T-cell (primary cell): Measurements from ENCODE around the gene STX8. TPM values are rescaled to one million over a fixed set of nuclear protein-coding genes. Genes with fewer than 3 reads are reported as not detected.
"Not testable (repeated sequence)": the region's sequence is repeated elsewhere in the genome, so short reads cannot be mapped to it uniquely, and the experiment has no call there.

Experiments
- ATAC-seq, 4 experiments: fragments of 200-7000 bp in 3 of 4; fragments of 150-1000 bp in 1 of 4; cut with Tn5 transposase; replicated peaks in 1 of 4; 1 replicate in 3 of 4; 2 replicates in 1 of 4; pipeline ENCODE4 v1.10.0; 2021; ENCODE audit warnings: moderate library complexity in 3 of 4, mild to moderate bottlenecking in 2 of 4, moderate number of reproducible peaks in 1 of 4
- CTCF ChIA-PET, 2 donors: fragments of 300-600 bp; sonication (Branson Sonifier 250); formaldehyde crosslinking; loops; one replicate each; lab custom pipeline; 2022; ENCODE audit warnings: antibody characterized with exemption in 2 of 2; lab: Charles Lee
- POLR2A ChIA-PET, 2 donors: fragments of 300-600 bp; sonication (Branson Sonifier 250); formaldehyde crosslinking; loops; one replicate each; lab custom pipeline; 2022; ENCODE audit warnings: antibody characterized with exemption in 2 of 2; lab: Charles Lee
- DNase-seq, 35 experiments: peaks; one replicate each; pipeline versions ENCODE4 v3.0.0 to v3.0.0-alpha.2; 2013 to 2023
- H3K27ac ChIP-seq: one replicate; pipeline ENCODE4 v1.5.1; 2013; ENCODE audit warnings: low read length
- H3K27me3 ChIP-seq, 2 experiments: replicated peaks in 1 of 2; 1 replicate in 1 of 2; 2 replicates in 1 of 2; pipeline versions ENCODE4 v1.6.1 to v1.7.0; 2013; ENCODE audit warnings: low read length in 1 of 2, mixed read lengths in 1 of 2; ENCODE audit not compliant: control insufficient read depth in 2 of 2, insufficient read depth in 2 of 2; ENCODE audit errors: extremely low read depth in 1 of 2
- H3K36me3 ChIP-seq, 2 donors: 1 replicate in 1 of 2; 2 replicates in 1 of 2; pipeline versions ENCODE4 v1.6.1 to v1.7.0; 2013; ENCODE audit warnings: low read length in 1 of 2; ENCODE audit not compliant: control insufficient read depth in 2 of 2, insufficient read depth in 1 of 2; ENCODE audit errors: extremely low read depth in 1 of 2
- H3K4me1 ChIP-seq, 2 experiments: 1 replicate in 1 of 2; 2 replicates in 1 of 2; pipeline versions ENCODE4 v1.6.1 to v1.7.0; 2013; ENCODE audit warnings: low read length in 2 of 2, mixed read lengths in 1 of 2; ENCODE audit not compliant: insufficient read depth in 2 of 2, control insufficient read depth in 1 of 2; ENCODE audit errors: extremely low read depth in 1 of 2
- H3K4me3 ChIP-seq, 2 donors: 1 replicate in 1 of 2; 2 replicates in 1 of 2; pipeline versions ENCODE4 v1.5.1 to v1.7.0; 2013; ENCODE audit warnings: mild to moderate bottlenecking in 2 of 2, low read length in 1 of 2, moderate library complexity in 1 of 2; ENCODE audit not compliant: control insufficient read depth in 1 of 2; ENCODE audit errors: extremely low read depth in 1 of 2
- H3K9me3 ChIP-seq: 2 replicates; pipeline ENCODE4 v1.7.0; 2013
- H3K27ac Mint-ChIP-seq, 2 donors: one replicate each; pipeline ENCODE4 v1.8.0; 2020 to 2021; ENCODE audit warnings: mild to moderate bottlenecking in 2 of 2, mixed read lengths in 2 of 2
- H3K27me3 Mint-ChIP-seq, 2 donors: one replicate each; pipeline ENCODE4 v1.8.0; 2021 to 2022; ENCODE audit warnings: mixed read lengths in 2 of 2
- H3K36me3 Mint-ChIP-seq: one replicate; pipeline ENCODE4 v1.8.0; 2021; ENCODE audit warnings: mixed read lengths
- H3K4me1 Mint-ChIP-seq, 3 donors: one replicate each; pipeline ENCODE4 v1.8.0; 2020 to 2022; ENCODE audit warnings: mixed read lengths in 3 of 3, mild to moderate bottlenecking in 1 of 3
- H3K4me3 Mint-ChIP-seq, 3 donors: one replicate each; pipeline ENCODE4 v1.8.0; 2020 to 2022; ENCODE audit warnings: mild to moderate bottlenecking in 3 of 3, mixed read lengths in 3 of 3, moderate library complexity in 3 of 3
- H3K9me3 Mint-ChIP-seq, 3 donors: one replicate each; pipeline ENCODE4 v1.8.0; 2020 to 2022; ENCODE audit warnings: mixed read lengths in 3 of 3
- WGBS: methylation state at CpG from one replicate; pipeline ENCODE4 v1.1.5; 2013; ENCODE audit warnings: missing lambda C conversion rate; ENCODE audit not compliant: insufficient coverage; 5-methylcytosine and 5-hydroxymethylcytosine counted together
- total RNA-seq, 35 experiments: library from RNA in 6 of 35; stranded (reverse) in 6 of 35; fragments of 120-200 nt in 1 of 35; gene quantifications; one replicate each; pipeline versions ENCODE4 v1.2.1 to v1.2.4 and lab custom pipeline; 2013 to 2026

The STX8 gene
- total RNA-seq, 5 donors from 2014 or later (not counting 1 experiment from before 2014, with no cell fraction given), result 34.1 to 65.2 (median 57.8) TPM

DNA sequence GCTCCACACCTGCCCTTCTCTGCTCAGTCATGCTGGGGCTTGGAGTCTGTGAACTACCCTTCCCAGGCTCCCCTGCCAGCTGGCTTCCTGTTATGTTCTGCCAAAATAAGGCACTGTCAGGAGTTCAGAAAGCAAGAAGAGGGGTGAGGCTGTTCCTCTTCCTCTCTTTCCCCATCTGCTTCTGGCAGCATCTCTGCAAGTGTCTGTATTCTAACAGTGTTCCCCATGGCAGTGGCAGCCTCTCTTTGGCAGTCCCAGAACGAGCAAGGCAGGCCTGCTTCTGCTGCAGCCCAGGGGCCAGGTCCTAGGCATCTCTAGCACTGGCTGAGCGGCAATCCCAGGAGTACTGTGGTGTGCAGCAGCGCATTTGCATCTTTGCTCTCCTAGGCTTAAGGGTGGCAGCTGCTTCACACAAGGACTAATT is 219.1 kb downstream of the STX8 start:
- DNase-seq, result no peak
- no peaks in the 10 kb centered on the region for H3K4me1 ChIP-seq
- CTCF ChIA-PET, result no interaction called here
- POLR2A ChIA-PET, result no interaction called here
- no peak for ATAC-seq
- peaks cover 0 to 9% (median 4%) of the 10 kb centered on the region in 3 donors for H3K4me1 Mint-ChIP-seq
- H3K27ac ChIP-seq, result no peak overlapping the region
- no peak overlapping the region for H3K4me3 ChIP-seq
- no peaks in the 10 kb centered on the region for H3K27me3 ChIP-seq
- H3K9me3 Mint-ChIP-seq, result no peaks in the 10 kb centered on the region
- H3K27me3 Mint-ChIP-seq, result no peaks in the 10 kb centered on the region
- no peaks in the 10 kb centered on the region for H3K36me3 ChIP-seq
- H3K27ac Mint-ChIP-seq, result no peak overlapping the region
- H3K9me3 ChIP-seq, result no peaks in the 10 kb centered on the region
- H3K4me3 Mint-ChIP-seq, result no peak overlapping the region
- H3K36me3 Mint-ChIP-seq, result peaks cover 8% of the 10 kb centered on the region
- WGBS, result 81% methylated on average over 3 of the region's 3 CpGs

DNA sequence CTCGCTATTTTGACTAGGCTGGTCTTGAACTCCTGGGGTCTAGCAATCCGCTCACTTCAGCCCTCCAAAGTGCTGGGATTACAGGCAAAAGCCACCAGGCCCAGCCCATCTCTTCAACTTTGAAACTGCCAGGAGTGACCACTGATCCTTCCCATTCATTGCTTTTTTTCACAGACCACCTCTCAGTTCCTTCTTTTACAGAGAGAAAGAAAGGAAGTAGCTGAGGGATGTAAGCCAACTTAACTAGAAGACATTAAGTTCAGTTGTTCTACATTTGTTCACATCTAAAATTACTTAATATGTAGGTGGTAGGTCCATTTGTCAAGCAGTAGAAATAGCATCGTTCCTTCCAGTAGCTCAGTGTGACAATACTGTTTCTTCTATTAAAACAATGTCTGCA is 219.8 kb downstream of the STX8 start:
- H3K9me3 Mint-ChIP-seq, result no peaks in the 10 kb centered on the region
- H3K4me3 Mint-ChIP-seq, result no peak overlapping the region
- no peak for ATAC-seq
- DNase-seq, result no peak
- Histone ChIP-seq H3K27ac (no peak overlapping the region), H3K4me3 (no peak overlapping the region), H3K27me3 (no peaks in the 10 kb centered on the region), H3K4me1 (no peaks in the 10 kb centered on the region), H3K36me3 (no peaks in the 10 kb centered on the region), H3K9me3 (no peaks in the 10 kb centered on the region)
- H3K36me3 Mint-ChIP-seq, result peaks cover 10% of the 10 kb centered on the region
- peaks cover 0 to 9% (median 4%) of the 10 kb centered on the region in 3 donors for H3K4me1 Mint-ChIP-seq
- H3K27ac Mint-ChIP-seq, result no peak overlapping the region
- CTCF ChIA-PET, result no interaction called here
- WGBS, result 100% methylated on average over 2 of the region's 3 CpGs
- POLR2A ChIA-PET, result no interaction called here
- H3K27me3 Mint-ChIP-seq, result no peaks in the 10 kb centered on the region

DNA sequence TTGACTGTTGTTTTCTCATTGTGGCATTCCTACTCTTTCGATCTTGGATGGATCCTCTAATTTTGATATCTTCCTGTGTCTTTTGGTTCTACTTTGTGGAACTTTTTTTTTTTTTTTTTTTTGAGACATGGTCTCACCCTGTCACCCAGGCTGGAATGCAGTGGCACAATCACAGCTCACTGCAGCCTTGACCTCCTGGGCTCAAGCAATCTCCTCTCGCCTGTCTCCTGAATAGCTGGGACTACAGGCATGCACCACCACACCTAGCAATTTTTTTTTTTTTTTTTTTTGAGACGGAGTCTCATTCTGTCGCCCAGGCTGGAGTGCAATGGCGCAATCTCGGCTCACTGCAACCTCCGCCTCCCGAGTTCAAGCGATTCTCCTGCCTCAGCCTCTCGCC is 220.4 kb downstream of the STX8 start:
- H3K9me3 Mint-ChIP-seq, H3K4me3 Mint-ChIP-seq, H3K27me3 Mint-ChIP-seq, H3K4me1 ChIP-seq, POLR2A ChIA-PET, H3K4me3 ChIP-seq, CTCF ChIA-PET, H3K4me1 Mint-ChIP-seq, H3K27ac ChIP-seq, H3K36me3 ChIP-seq, DNase-seq, H3K9me3 ChIP-seq, ATAC-seq, H3K27ac Mint-ChIP-seq, H3K27me3 ChIP-seq: not testable (repeated sequence)
- peaks cover 10% of the 10 kb centered on the region for H3K36me3 Mint-ChIP-seq
- no CpG with 5 or more reads among the region's 10 CpGs for WGBS

DNA sequence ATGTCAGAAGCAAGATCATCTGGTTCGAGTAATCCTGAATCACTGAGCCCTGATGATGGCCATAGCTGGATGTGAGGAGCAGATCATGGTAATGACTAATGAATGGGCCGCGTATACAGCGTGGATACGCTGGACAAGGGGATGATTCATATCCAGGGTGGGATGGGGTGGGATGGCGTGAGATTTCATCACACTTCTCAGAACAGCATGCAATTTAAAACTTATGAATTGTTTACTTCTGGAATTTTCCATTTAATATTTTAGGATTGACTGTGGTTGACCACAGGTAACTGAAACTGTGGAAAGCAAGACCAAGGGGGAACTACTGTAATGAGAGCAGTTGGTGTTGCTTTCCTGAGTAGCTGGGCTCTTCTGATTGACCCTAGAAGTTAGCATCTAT is 225.5 kb downstream of the STX8 start:
- no peak for DNase-seq

DNA sequence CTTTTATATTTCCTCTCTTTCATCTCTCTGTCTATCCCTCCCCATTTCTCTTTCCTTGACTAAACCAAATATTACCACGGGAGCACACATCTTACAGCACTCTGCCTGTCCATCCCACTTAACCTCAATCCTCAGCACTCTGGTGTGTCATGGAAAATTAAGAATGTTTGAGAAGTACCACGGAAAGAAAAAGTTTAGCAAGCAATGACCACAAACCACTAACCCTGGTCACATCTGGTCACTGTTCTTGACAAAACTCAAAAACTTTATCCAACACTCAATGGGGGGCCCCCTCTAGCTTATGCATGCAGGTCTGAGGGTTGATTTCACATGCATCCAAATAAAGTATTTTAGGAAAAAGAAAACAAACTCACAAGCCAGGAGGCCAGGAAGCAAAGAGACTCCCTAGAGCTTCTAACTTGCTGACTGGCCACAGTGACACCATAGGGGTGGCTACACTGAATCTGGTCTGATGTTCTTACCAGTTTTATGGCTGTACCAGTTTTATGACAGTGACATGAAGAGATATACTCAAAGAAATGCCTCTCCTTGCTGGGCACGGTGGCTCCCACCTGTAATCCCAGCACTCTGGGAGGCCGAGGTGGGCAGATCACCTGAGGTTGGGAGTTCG is 229.2 kb downstream of the STX8 start:
- ATAC-seq (no peak), DNase-seq (no peak)
- ChIA-PET CTCF (no interaction called here), POLR2A (no interaction called here)
- Mint-ChIP-seq H3K9me3 (no peaks in the 10 kb centered on the region), H3K4me3 (no peak overlapping the region), H3K4me1 (peaks cover 0 to 5% (median 2%) of the 10 kb centered on the region in 3 donors), H3K36me3 (peaks cover 15% of the 10 kb centered on the region), H3K27me3 (no peaks in the 10 kb centered on the region), H3K27ac (no peak overlapping the region)
- Histone ChIP-seq H3K9me3 (no peaks in the 10 kb centered on the region), H3K4me3 (no peak overlapping the region), H3K36me3 (no peaks in the 10 kb centered on the region), H3K4me1 (no peaks in the 10 kb centered on the region), H3K27me3 (no peaks in the 10 kb centered on the region), H3K27ac (no peak overlapping the region)
- whole genome bisulfite sequencing, result 100% methylated on average over 3 of the region's 5 CpGs

More for the DNA sequence above, 225.5 kb downstream of the STX8 start:
- Histone ChIP-seq H3K27ac (no peak overlapping the region), H3K4me1 (no peaks in the 10 kb centered on the region), H3K36me3 (no peaks in the 10 kb centered on the region), H3K4me3 (no peak overlapping the region), H3K9me3 (no peaks in the 10 kb centered on the region), H3K27me3 (no peaks in the 10 kb centered on the region)
- Mint-ChIP-seq H3K4me3 (no peak overlapping the region), H3K27ac (no peak overlapping the region), H3K4me1 (peaks cover 0 to 5% (median 2%) of the 10 kb centered on the region in 3 donors), H3K36me3 (peaks cover 5% of the 10 kb centered on the region), H3K27me3 (no peaks in the 10 kb centered on the region), H3K9me3 (no peaks in the 10 kb centered on the region)
- 90% methylated on average over 2 of the region's 6 CpGs for WGBS
- ChIA-PET POLR2A (no interaction called here), CTCF (interaction anchor here in 1 of 2 donors (0.7 kb wide), 1 partner anchor 199 kb away, joined by 3 read pairs; no protein-coding TSS in a partner anchor)
- no peak for ATAC-seq

DNA sequence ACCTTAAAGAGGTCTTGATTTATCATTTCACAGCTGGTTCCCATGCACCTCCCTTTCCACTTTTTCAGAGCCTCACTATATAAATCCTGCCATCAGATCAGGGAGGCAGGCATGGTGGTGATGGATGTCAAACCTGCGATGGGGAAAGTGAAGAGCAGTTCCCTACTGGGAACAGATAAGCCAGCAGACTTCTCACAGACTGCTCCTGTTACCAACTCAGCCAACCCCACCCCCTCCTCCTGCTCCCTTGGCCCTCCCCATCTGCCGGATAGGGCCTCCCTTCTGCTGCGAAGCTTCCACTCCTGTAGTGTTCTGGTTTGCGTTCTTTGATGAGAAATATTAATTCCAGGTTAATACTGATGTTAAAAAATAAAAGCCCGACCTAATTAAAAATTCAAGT is 232.1 kb downstream of the STX8 start:
- H3K36me3 ChIP-seq, result no peaks in the 10 kb centered on the region
- no peaks in the 10 kb centered on the region for H3K27me3 Mint-ChIP-seq
- no peaks in the 10 kb centered on the region for H3K4me1 ChIP-seq
- DNase-seq (no peak), ATAC-seq (no peak)
- no peak overlapping the region for H3K4me3 Mint-ChIP-seq
- peaks cover 0 to 5% (median 2%) of the 10 kb centered on the region in 3 donors for H3K4me1 Mint-ChIP-seq
- H3K27ac Mint-ChIP-seq, result no peak overlapping the region
- ChIA-PET CTCF (no interaction called here), POLR2A (no interaction called here)
- no peaks in the 10 kb centered on the region for H3K27me3 ChIP-seq
- H3K36me3 Mint-ChIP-seq, result peaks cover 22% of the 10 kb centered on the region
- no peaks in the 10 kb centered on the region for H3K9me3 Mint-ChIP-seq
- no CpG with 5 or more reads among the region's 5 CpGs for WGBS
- no peaks in the 10 kb centered on the region for H3K9me3 ChIP-seq
- H3K4me3 ChIP-seq, result no peak overlapping the region
- H3K27ac ChIP-seq, result no peak overlapping the region
